GM12875 (cell line): Measurements from ENCODE around the gene ERVK3-1.

Experiments
- H3K4me3 ChIP-seq: one replicate; pipeline ENCODE4 v1.5.1; 2011; ENCODE audit warnings: low read depth, low read length, control low read depth
- TF ChIP-seq, protein P1 (sequence below): IDR thresholded peaks from 2 replicates; pipeline ENCODE4 v1.5.1; 2011; ENCODE audit warnings: low read depth, mild to moderate bottlenecking, control low read depth, inconsistent platforms, low read length, moderate library complexity, borderline replicate concordance; ENCODE audit not compliant: insufficient read depth

Gene ERVK3-1

DNA sequence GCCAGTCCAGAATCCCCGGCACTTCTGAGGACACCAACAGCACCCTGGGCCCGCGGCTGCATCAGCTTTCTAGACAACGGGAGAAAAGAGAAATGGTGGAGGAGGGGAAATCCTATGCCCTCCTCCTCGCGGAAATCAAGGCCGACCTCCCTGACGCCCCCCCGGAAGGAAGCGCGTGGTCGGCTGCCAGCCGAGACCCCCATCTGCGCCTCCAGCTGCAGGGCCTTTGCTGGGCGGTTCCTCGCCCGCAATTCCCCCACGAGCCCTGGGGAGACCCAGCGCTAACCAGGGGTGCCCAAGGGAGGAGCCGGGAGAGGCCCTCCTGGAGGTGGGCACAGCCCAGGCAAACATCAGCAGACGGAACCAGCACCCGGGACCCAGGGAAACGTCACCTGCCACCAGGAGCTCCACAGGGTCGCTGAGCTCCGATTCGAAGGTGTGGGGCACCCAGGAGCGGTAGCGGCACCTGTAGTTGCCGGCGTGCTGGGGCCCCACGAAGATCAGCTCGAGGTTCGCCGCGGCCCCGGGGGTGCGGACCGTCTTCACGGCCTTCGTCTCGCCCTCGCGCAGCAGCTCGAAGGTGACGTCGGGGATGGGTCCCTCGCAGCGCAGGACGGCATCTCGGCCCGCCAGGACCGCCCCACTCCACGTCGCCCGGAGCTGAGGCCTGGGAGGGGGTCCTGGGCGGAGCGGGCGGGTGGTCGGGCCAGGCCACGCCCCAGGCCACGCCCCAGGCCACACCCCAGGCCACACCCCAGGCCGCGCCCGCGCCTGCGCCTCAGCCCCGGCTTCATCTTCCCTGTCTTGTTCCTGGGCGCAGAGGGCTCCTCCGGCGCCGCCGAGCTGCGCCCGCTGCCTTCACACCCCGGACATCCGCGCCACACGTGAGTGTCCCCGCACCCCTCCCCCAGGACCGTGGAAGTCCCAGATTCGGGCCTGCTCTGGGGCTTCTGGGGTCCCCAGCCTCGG is 42.1 kb downstream of the ERVK3-1 start:
- H3K4me3 ChIP-seq: peak overlapping the region; percentile 64
- TF ChIP-seq, protein P1, sequence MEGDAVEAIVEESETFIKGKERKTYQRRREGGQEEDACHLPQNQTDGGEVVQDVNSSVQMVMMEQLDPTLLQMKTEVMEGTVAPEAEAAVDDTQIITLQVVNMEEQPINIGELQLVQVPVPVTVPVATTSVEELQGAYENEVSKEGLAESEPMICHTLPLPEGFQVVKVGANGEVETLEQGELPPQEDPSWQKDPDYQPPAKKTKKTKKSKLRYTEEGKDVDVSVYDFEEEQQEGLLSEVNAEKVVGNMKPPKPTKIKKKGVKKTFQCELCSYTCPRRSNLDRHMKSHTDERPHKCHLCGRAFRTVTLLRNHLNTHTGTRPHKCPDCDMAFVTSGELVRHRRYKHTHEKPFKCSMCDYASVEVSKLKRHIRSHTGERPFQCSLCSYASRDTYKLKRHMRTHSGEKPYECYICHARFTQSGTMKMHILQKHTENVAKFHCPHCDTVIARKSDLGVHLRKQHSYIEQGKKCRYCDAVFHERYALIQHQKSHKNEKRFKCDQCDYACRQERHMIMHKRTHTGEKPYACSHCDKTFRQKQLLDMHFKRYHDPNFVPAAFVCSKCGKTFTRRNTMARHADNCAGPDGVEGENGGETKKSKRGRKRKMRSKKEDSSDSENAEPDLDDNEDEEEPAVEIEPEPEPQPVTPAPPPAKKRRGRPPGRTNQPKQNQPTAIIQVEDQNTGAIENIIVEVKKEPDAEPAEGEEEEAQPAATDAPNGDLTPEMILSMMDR: no peak

DNA sequence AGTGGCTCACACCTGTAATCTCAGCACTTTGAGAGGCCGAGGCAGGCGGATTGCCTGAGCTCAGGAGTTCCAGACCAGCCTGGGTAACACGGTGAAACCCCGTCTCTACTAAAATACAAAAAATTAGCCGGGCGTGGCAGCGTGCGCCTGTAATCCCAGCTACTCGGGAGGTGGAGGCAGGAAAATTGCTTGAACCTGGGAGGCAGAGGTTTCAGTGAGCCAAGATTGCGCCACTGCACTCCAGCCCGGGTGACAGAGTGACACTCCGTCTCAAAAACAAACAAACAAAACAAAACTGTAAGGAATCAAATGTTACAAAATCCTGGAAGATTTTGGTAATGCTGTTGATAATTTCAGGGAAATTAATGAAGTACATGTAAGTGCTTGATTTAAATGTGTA is 42.9 kb downstream of the ERVK3-1 start:
- peak overlapping the region; percentile 64 for H3K4me3 ChIP-seq

DNA sequence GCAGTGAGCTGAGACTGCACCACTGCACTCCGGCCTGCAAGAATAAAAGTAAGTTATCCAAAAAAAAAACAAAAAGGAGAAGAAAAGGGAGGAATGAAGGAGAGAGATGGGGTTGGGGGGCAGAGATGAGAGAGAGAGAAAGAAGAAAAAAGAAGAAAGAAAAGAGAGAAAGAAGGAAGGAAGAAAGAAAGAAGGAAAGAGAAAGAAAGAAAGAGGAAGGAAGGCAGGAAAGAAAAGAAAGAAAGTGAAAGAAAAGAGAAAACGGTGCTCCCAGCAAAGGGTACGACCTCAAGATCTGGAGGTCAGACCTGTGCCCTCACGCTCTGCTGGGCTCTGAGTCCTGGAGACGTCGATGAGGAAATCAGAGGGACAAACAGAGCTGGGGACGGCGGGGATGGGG is 44.4 kb downstream of the ERVK3-1 start:
- no peak overlapping the region for H3K4me3 ChIP-seq
- TF ChIP-seq, protein P1: no peak

DNA sequence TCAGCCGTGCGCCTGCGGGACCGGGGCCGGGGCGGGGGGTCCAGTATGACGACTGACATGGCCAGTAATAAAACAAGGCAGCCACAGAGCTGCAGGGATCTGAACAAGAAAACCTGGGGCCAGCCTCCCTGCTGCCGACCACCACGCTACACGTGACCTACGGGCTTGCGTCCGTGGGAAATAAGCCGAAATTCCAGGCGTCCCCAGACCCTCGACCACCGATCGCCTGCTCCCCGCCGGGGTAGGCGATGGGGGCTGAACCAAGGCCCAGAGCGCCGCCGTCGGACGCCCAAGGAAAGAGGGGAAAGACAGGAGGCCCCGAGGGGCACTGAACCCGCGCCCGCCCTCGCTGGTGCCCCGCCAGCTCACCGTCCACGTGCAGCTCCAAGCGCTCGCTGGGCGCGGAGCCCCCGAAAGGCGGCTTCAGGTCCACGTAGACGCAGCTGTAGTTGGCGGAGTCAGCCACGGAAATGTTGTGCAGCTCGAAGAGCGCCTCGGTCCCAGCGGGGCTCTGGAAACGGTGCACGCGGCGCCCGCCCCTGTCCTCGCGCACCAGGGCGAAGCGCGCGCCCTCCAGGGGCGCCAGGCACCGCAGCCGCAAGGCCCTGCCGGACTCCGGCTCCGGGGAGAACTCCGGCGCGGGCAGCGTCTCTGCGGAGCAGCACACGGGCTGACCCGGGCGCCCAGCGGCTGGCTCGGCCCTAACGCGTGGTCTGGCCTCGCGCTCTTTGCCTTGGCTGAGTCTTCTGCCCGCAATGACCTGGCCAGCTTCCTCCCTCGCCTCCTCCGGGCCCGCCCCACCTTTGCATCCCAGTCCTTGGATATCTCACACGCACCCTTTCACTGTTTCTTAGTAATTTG is 45.1 kb downstream of the ERVK3-1 start:
- no peak overlapping the region for H3K4me3 ChIP-seq

DNA sequence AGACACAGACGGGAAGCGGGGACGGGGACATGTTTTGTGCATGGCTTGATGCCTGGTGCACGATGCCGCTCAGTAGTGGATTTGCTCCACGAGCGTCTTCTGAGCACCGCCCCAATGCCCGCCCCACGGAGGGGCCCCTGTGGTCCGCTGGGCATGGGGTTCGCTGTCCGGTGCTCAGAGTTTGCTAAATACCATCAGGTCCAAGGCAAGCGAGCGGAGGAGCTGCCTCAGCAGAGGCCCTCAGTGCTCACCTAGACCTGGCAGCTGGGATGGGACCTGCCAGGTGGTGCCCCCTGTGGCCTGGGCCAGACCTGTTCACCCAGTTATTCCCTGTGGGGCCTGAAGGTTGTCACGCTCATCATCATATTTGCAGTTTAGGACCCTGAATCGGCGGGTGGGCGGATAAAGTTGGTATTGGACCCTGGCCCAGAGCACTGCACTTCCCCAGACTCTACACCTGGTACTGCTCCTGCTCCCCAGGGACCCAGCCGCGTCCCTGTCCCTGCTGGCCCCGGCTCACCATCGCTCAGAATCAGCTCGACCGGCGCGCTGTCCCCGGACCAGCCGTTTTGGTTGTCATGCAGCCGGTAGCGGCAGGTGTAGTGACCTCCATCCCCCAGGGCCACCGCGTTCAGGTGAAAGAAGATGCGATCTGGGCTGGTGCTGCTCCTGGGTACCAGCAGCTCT is 45.8 kb downstream of the ERVK3-1 start:
- TF ChIP-seq, protein P1: no peak
- no peak overlapping the region for H3K4me3 ChIP-seq

More for the DNA sequence above, 45.1 kb downstream of the ERVK3-1 start:
- TF ChIP-seq, protein P1: no peak

DNA sequence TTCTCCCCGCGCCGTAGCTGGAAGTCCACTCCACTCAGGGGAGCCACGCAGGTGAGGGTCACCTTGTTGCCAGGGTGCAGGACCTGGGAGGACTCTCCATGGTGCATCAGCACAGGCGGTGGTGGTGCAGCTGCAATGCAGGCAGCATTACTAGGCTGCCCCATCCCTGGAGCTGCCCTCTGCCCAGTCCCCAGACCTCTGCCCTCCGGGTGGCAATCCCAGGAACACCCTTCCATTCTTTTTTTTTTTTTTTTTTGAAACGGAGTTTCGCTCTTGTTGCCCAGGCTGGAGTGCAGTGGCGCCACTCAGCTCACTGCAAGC is 46.3 kb downstream of the ERVK3-1 start:
- TF ChIP-seq, protein P1: no peak
- H3K4me3 ChIP-seq: no peak overlapping the region
